GM19395 (cell line): ENCODE measurements around the gene SP100.
A peak's percentile ranks its signal among the peaks of the same experiment; 100 is the strongest.

ENCODE experiments used
- ATAC-seq: cut with Tn5 transposase; IDR thresholded peaks from one replicate; pipeline ENCODE4 v1.9.1; 2021; ENCODE audit warnings: mild to moderate bottlenecking, moderate library complexity; ENCODE audit not compliant: unreplicated experiment

Gene SP100

DNA sequence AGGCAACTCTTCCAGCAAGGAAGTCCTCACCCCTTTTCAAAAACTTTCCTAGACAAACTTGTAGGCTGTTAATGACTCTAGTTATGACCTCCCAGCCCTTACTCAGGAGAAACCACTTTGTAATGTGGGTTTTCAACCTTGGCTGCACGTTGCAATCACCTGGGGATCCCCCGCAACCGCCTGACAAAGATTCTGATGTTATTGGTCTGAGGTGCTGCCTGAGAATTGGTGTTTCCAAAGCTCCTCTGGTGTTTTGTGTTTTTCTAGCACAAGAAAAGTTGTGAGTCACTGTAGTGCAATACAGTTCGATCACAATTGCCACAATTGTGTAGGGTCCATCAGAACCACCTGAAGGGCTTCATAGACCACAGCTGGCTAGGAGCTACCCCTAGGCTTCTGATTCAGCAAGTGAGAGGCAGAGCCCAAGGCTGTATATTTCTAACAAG lies 121.6 kb downstream of the SP100 start:
- ATAC-seq = peak; percentile 75

- ATAC-seq = no peak
Measured at GRCh38 chr2:230540332-230540731, 124.3 kb downstream of the SP100 start.

DNA sequence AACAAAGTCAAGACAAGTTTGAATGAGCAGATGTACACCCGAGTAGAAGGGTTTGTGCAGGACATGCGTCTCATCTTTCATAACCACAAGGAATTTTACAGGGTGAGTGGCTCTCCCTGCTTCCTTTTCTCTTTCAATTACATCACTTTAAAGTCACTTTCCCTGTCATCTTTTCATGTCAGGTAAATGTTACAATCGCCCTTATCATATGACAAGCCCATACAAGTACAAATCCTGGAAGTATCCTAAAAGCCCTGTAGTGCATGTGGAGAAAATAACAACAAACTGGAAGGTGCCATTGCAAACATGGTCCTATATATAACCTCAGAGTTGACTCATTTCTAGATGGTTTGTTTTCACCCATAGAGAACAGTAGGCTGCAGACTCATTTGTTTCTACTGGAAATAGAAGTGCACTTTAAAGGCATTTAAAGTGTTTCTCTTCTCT lies 126.0 kb downstream of the SP100 start:
- ATAC-seq = peak; percentile 82

DNA sequence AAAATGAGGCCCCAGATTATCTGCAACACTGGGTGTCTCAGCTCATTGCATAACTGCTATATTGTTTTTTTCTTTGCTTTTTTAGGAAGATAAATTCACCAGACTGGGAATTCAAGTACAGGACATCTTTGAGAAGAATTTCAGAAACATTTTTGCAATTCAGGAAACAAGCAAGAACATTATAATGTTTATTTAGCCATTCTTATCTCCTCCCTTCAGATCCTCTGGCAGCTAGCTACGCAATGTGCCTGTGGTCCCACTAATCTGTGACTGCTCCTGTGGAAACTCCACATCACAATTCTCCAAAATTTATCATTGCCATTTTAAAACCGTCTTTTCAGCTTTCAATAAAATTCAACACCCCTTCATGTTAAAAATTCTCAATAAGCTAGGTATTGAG lies 126.8 kb downstream of the SP100 start:
- ATAC-seq = no peak

GRCh38 chr2:230552181-230552580 lies 136.2 kb downstream of the SP100 start:
- ATAC-seq = no peak

DNA sequence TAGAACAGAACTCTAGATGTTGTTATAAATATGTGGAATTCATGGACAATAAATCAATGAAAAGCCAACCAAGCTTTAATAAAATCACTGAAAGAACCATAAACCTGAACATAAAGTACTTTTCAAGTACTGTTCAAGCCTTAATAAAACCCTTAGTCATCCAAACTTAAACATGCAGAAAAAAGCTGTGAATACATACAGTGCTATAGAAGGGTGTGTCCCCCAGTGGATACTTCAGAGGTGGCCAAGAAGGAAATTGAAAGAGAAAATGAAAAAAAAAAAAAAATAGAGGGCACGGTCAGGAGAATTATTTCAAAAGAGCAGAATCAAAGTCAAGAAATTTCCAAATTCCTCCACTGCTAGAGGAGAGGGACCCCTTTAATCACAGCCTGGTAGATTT lies 141.1 kb downstream of the SP100 start:
- no peak for ATAC-seq

DNA sequence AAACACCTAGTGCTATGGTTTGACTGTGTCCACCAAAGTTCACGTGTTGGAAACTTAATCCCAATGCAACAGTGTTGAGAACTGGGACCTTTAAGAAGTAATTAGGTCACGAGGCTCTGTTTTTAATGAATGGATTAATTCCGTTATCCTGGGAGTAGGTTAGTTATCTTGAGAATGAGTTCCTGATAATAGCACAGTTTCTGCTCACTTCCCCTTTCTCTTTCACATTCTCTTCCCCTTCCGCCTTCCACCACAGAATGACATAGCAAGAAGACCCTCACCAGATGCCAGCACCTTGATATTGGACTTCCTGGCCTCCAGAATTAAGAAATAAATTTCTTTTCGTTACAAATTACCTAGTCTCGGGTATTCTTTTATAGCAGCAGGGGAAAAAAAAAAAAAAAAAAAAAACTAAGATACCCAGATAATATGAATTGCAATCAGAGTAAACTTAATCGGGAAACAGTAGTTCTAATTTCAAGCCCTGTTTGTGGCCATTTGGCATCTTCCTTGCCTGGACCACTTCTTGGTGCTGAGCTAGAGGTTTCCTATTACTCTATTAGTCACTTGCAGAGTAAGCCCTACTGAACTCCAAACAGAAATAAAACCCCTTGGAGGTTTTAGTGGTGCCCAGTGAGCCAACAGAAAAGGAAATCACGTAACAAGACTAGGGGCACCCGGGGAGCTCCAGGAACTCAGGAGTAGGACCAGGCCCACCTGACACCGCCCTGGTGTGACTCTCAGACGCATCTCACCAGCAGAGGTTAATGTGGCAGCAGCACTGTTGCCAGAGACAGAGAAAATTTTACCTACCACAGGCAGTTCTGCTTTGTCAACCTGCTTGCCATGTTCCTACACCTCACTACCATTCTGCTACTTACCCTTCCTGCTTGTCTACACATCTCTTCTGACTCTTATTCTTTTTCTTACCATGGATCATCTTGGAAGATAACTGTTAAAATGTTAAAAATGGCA lies 149.1 kb downstream of the SP100 start:
- no peak for ATAC-seq

DNA sequence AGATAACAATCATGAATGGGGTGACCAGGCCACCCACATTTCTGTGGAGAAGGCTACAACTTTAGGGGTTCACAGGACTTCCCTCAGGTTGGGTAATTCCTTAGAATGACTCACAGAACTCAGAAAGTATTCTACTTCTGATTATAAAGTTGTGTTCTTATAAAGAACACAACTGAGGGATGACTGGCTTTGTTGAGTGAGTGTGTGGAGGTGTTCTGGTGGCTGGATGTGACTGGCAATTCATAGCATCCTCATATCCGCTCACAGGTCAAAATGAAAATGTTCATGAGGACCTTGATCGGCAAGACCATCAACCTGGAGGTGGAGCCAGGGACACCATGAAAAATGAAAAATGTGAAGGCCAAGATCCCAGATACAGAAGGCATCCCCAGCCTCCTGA lies 153.3 kb downstream of the SP100 start:
- no peak for ATAC-seq

GRCh38 chr2:230570987-230571386 lies 155.0 kb downstream of the SP100 start:
- no peak for ATAC-seq

- no peak for ATAC-seq
Measured at GRCh38 chr2:230575642-230576324, 159.8 kb downstream of the SP100 start.

DNA sequence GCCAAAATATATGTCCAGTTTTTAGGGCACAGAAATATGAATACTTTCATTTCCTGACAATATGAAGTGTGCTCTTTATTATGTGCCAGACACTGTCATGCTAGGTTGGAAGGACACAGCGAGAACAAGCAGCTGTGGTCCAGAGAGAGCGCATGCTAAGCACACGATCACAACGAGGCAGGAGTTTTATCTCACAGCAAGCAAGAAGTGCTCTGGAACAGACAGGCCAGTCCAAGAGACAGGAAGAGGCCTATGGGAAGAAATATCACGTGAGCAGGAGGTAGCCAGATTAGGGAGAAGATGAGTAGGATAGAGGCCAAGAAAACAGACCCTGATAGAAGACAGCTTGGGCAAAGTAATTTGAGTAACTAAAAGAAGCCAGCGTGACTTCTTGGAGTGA lies 161.1 kb downstream of the SP100 start:
- ATAC-seq = no peak

GRCh38 chr2:230578106-230578505 lies 162.1 kb downstream of the SP100 start:
- peak; percentile 51 for ATAC-seq

DNA sequence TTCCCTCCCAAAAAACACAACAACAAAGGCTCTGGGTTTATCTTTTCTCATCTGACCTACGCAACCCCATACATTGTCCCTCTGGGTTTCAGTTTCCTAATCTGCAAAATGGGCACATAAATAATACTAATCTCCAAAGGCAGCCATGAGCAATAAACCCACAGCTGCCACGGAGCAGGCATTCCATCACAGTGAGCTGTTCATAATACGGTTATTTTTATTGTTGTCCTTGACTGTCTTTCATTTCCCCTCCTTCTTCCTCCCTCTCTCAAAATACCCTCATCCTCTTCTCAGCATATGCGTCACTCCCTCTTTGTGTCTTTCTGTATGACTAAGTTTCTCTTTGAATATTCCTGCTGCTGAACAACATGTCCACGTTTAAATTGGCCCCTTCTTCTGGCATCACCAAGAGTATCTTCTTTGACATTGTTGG lies 166.9 kb downstream of the SP100 start:
- peak; percentile 67 for ATAC-seq

DNA sequence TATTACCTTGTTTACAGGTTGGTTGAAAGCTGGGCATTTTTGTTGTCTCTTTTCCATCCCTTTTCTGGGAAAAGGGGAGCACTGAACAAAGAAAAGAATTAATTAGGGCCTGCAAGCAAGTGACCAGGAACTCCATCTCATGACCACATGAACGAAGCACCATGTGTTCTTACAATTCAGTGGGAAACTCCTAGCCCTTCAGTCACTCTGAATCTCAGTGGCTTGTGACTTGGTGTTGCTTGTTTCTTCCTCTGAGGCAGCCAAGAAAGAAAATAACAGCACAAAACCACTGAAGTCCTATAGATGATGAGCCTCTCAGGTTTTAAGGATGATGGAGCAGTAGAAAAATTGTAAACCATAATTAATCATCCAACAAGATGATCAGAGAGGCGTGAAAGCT lies 167.6 kb downstream of the SP100 start:
- no peak for ATAC-seq

GRCh38 chr2:230586328-230586982 lies 170.5 kb downstream of the SP100 start:
- no peak for ATAC-seq

DNA sequence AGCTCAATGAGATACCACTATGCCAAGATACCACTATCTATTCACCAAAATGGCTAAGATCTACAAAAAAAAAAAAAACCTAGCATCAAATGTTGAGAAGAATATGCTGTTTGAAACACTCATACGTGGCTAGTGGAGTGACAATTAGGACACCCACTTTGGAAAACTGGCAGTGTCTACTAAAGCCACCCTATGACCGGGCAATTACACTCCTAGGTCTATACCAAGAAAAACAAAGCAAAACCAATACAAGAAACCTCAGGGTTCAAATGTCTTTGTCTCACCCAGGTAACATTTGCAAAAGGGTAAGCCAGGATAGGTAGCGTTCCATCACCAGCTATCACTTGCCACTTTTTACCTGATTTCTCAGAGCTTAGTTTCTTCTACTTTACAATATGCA lies 173.0 kb downstream of the SP100 start:
- peak; percentile 5 for ATAC-seq

DNA sequence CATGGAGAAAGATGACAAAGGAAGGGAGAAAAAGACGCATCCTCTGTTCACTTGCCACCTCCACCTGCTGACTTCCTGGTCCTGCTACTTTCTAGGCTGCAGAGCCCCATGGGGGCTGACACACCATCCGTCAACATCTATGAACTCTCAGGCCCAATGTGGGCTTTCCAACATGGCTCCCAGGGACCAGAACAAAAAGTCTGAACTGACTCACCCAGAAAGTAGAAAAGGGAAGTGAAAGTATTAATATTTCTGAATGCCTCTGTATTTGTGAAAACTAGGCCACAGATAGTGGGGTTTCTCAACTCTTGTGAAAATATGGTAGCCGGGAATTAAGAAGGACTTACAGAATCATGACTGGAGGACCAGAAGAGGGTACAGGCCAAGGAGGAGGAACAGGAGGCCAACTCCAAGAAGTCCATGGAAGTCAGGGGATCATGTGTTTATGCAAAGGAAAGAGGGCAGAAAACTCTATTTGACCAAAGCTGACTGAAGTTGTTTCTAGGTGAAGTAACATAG lies 173.6 kb downstream of the SP100 start:
- peak; percentile 98 for ATAC-seq

DNA sequence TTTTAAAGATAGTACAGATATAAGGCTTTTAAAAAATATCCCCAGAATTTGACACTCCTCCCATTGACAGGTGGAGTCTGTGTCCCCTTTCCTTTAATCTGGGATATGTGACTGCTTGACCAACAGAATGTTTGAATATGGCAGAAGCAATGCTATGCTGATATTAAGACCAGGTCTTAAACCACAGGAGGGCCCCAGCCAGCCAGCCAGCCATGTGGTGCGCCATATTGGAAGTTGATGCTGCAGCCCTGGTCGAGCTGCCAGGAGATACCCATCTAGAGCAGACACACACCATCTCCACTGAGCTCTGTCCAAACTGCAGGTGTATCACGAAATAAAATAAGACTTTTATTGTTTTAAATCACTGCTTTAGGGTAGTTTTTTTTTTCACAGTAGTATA lies 174.3 kb downstream of the SP100 start:
- no peak for ATAC-seq

DNA sequence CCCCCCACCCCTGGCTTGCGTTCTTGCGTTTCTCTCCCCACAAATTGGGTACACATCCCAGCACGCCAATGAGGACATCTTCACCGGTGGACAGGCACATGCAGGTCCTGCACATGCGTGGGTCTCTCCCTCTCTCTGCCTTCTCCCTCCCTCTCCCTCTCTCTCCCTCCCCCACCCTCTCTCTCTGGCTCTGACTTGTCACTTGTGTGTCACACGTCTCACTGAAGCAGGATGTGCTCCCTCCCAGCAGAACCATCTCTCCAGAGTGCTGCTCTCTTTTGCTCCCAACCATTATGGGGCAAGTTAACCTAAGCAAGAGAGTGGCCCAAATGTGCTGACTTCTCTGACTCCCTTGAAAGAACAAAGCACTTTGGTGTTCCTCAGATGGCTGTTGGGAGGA lies 175.8 kb downstream of the SP100 start:
- no peak for ATAC-seq

DNA sequence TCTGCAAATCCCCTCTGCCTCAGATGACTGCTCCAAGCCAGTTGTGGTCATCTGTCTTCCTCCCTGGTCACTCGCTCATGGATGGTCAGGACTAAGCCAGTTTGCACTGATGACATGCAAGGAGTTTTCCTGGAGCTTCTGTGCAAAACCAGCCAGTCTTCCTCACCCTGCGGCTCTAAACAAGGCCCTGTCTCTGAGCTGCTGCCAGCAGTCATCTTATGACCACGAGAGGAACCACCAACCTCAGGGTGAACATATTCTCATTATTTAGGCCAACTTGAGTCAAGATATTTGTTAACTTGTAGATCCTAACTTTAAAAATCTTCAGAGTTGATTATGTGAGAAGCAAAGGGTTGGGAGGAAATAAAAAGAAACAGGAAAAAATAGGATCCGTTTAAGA lies 176.8 kb downstream of the SP100 start:
- no peak for ATAC-seq
